NK-92 treated with Interleukin-12 subunit alpha and Interleukin-12 subunit beta, amount 100 ng/mL, for 24 hours (cell line): ENCODE results near the gene CLCN6.

Source experiments
- DNase-seq: peaks from one replicate; lab custom pipeline; 2025; lab: John Stamatoyannopoulos, UW

CLCN6 gene

GRCh38 chr1:11779715-11780379 is 26.1 kb upstream of the CLCN6 start:
- DNase-seq, result no peak

GRCh38 chr1:11780380-11781147 is 25.4 kb upstream of the CLCN6 start:
- no peak for DNase-seq

- no peak for DNase-seq
Measured at GRCh38 chr1:11781297-11781696, 24.7 kb upstream of the CLCN6 start.

GRCh38 chr1:11782127-11782708 is 23.8 kb upstream of the CLCN6 start:
- DNase-seq, result no peak

- DNase-seq, result no peak
Measured at GRCh38 chr1:11783556-11783955, 22.4 kb upstream of the CLCN6 start.

GRCh38 chr1:11784256-11784992 is 21.6 kb upstream of the CLCN6 start:
- DNase-seq, result no peak

- no peak for DNase-seq
Measured at GRCh38 chr1:11784993-11785769, 20.8 kb upstream of the CLCN6 start.

- DNase-seq, result no peak
Measured at GRCh38 chr1:11786168-11786567, 19.8 kb upstream of the CLCN6 start.

GRCh38 chr1:11787251-11787803 is 18.7 kb upstream of the CLCN6 start:
- DNase-seq, result no peak

GRCh38 chr1:11787804-11788436 is 18.1 kb upstream of the CLCN6 start:
- DNase-seq, result no peak

- DNase-seq, result no peak
Measured at GRCh38 chr1:11788549-11789053, 17.4 kb upstream of the CLCN6 start.

GRCh38 chr1:11789126-11790067 is 16.6 kb upstream of the CLCN6 start:
- DNase-seq, result no peak

GRCh38 chr1:11790101-11790879 is 15.7 kb upstream of the CLCN6 start:
- no peak for DNase-seq

- no peak for DNase-seq
Measured at GRCh38 chr1:11790880-11791715, 14.9 kb upstream of the CLCN6 start.

GRCh38 chr1:11792106-11792505 is 13.9 kb upstream of the CLCN6 start:
- no peak for DNase-seq

GRCh38 chr1:11793819-11794218 is 12.2 kb upstream of the CLCN6 start:
- no peak for DNase-seq

GRCh38 chr1:11794446-11795237 is 11.3 kb upstream of the CLCN6 start:
- no peak for DNase-seq
